Endothelial cell of hepatic sinusoid (primary cell): ENCODE data around the gene DYDC1.
"Not testable (repeated sequence)": the region's sequence is repeated elsewhere in the genome, so short reads cannot be mapped to it uniquely, and the experiment has no call there.

ENCODE experiments used
- in situ Hi-C: cut with HindIII; loops from 2 replicates; pipeline ENCODE4 v1.10.0; 2017; ENCODE audit warnings: low sequenced_read_pairs

DYDC1 gene

DNA sequence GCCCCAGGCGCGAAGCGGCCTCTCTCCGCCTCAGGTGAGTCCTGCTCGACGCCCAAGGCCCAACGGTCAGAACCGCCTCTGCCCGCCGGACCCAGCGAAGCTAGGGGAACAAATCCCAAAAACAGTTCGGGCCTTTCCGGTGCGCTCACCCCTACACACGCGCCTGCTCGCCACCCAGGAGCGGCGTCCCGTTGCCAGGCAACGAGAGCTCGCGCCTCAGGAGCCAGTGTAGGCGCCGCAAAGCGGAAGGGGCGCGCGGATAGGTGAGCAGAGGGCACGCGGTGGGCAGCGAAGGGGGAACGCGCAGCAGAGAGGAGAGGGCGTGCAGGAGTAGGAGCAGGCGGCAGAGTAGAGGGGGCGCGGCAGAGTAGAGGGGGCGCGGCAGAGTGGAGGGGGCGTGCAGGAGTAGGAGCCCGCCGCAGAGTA, at the start of gene DYDC1, which contains the start of gene DYDC2:
DYDC1 (minus strand) TSS at position 193 of the 426 bp plus-strand sequence. CDS start 4,154 bp downstream, outside the sequence.
DYDC2 (plus strand) TSS at position 219 of the 426 bp plus-strand sequence. CDS start 5,663 bp downstream, outside the sequence.
- in situ Hi-C loops: no loop called here

GRCh38 chr10:80406204-80406603, 49.6 kb upstream of the DYDC1 start:
- in situ Hi-C loops: no loop called here

- in situ Hi-C loops: no loop called here
These were observed 49.1 kb upstream of the DYDC1 start for GRCh38 chr10:80405626-80406025.

DNA sequence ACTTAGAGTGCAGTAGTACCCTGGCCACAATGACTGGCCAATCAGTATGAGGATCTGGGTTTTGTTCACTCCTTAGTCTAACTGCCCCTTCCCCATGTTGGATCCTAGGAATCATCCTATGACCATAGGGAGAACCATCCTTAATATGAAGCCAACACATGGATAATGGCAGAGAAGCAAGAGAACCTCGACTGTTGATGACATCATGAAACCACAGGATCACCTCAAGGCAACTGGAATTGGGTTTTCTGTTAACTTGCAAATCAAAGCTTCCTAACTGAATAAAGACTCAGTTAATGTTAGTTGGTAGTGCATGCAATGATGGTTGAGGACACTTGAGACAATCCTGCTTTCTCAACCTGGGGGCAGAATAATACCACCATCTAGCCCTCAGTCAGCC, 48.5 kb upstream of the DYDC1 start:
- in situ Hi-C loops: no loop called here

GRCh38 chr10:80400136-80400804, 43.7 kb upstream of the DYDC1 start:
- in situ Hi-C loops: no loop called here

DNA sequence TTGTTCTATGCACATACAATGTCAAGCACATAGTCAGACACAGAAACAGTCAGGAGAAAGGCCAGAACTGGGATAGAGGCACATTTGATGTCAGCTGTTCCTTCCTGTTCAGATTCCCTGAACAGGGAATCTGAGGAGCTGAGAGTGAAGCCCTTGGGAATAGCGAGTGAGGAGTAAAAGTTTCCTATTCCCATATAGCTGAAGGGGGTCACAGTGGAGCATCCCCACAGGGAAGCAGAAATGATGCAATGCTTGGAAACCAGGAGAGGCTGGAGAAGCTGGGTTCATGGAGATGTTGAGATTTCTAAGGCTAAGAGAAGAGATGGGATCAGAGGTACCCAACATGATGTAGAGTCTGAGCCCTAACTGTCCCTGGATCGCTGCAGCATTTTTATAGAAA, 40.5 kb upstream of the DYDC1 start:
- in situ Hi-C loops: no loop called here

GRCh38 chr10:80394358-80394916, 37.9 kb upstream of the DYDC1 start:
- in situ Hi-C loops: no loop called here

- in situ Hi-C loops: no loop called here
These were observed 35.7 kb upstream of the DYDC1 start for GRCh38 chr10:80392250-80392649.

- in situ Hi-C loops: no loop called here
These were observed 34.2 kb upstream of the DYDC1 start for GRCh38 chr10:80390740-80391139.

GRCh38 chr10:80382989-80383388, 26.4 kb upstream of the DYDC1 start:
- in situ Hi-C loops: no loop called here

DNA sequence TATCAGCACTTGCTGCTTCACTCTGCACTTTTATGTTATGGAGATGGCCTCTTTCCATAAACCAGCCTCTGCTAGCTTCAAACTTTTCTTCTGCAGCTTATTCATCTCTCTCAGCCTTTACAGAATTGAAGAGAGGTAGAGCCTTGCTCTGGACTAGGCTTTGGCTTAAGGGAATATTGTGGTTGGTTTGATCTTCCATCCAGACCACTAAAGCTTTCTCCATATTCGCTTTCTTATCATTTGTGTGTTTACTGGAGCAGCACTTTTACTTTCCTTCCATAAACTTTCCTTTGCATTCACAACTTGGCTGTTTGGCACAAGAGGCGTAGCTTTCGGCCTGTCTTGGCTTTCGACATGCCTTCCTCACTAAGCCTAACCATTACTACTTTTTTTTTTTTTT, 23.6 kb upstream of the DYDC1 start:
- in situ Hi-C loops: no loop called here

DNA sequence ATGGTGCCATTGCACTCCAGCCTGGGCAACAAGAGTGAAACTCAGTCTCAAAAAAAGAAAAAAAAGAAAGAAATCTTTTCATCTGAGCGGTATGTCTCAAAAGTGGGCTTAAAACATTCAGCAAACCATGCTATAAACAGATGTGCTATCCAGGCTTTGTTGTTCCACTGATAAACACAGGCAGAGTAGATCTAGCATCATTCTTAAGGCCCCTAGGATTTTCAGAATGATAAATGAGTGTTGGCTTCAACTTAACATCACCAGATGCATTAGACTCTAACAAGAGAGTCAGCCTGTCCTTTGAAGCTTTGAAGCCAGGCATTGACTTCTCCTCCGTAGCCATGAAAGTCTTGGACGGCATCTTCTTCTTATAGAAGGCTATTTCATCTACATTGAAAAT, 23.1 kb upstream of the DYDC1 start:
- in situ Hi-C loops: no loop called here

DNA sequence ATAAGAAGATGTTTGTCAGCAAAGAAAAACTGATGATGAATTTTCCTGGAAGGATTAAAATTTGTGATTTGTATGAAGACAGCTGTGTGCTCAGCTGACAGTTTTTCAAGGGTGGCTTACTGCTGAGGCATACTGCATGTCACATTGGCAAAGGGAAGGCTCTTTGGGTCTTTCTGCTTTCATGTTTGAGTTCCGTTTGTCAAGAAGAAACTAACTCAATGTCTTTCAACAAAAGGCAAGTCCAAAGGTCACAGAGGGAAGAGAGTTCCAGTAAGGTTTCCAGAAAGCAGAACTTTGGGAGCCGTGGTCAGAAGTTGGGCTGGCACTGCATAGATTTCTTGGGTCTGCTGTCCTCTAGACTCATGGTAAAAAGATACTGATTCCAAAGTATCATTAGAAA, 16.9 kb upstream of the DYDC1 start:
- in situ Hi-C loops: no loop called here

DNA sequence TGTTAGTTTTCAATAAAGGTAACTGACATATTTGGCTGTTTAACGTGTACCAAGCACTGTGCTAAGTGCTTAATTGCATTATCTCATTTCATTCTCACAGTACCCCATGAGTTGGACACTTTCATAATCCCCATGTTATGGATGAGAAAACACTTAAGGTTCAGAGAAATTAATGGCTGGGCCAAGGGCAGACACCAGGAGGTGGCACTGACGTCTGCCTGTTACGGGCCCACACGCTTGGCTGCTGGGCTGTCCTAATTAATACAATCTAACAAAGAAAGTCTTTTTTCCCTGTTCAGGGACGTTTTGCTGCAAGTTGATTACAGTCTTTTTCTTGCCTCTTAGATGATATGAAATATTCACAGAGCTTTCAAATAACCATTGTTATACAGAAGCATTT, 16.1 kb upstream of the DYDC1 start:
- in situ Hi-C loops: no loop called here

- in situ Hi-C loops: no loop called here
These were observed 14.9 kb upstream of the DYDC1 start for GRCh38 chr10:80371467-80371866.

GRCh38 chr10:80365510-80365909, 9.0 kb upstream of the DYDC1 start:
- in situ Hi-C loops: no loop called here

GRCh38 chr10:80359644-80360043, 3.1 kb upstream of the DYDC1 start:
- in situ Hi-C loops: no loop called here

DNA sequence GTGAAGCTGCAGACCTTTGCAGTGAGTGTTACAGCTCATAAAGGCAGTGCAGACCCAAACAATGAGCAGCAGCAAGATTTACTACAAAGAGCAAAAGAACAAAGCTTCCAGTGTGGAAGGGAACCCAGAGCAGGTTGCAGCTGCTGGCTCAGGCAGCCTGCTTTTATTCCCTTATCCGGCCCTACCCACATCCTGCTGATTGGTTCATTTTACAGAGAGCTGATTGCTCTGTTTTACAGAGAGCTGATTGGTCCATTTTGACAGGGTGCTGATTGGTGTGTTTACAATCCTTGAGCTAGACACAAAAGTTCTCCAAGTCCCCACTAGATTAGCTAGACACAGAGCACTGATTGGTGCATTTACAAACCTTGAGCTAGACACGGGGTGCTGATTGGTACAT, 2.4 kb upstream of the DYDC1 start:
- in situ Hi-C loops: not testable (repeated sequence)

GRCh38 chr10:80357851-80358125, 1.2 kb upstream of the DYDC1 start:
- in situ Hi-C loops: no loop called here

- in situ Hi-C loops: no loop called here
These were observed 665 bp upstream of the DYDC1 start for GRCh38 chr10:80356989-80357850.

DNA sequence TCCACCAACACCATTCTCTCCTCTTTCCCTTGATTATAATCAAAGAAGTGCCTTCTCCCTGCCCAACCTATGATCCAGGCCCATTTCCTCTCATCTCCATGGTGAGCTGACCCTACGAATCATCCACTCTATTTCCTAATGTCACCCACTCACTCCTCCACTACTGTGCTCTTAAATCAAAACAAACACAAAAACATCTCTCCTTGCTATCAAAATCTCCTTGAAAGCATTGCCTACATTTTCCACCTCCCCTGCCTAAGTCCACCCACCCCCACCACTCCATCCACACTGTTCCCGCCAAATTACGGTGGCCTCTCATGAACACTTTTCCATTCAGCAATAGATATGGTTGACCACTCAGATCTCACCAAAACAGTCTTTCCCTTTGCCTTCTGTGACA, 5.3 kb downstream of the DYDC1 start:
- in situ Hi-C loops: no loop called here

- in situ Hi-C loops: no loop called here
These were observed 6.3 kb downstream of the DYDC1 start for GRCh38 chr10:80350251-80350650.
